ENCODE results near the gene CERS6. TPM values are rescaled to one million over a fixed set of nuclear protein-coding genes. Genes with fewer than 3 reads are reported as not detected.
"Not testable (repeated sequence)": the region's sequence is repeated elsewhere in the genome, so short reads cannot be mapped to it uniquely, and the experiment has no call there.

Gene CERS6
- total RNA-seq, 1 donor from 2014 or later: 30.8 TPM

GRCh38 chr2:168753765-168754329, 297.8 kb downstream of the CERS6 start:
- Histone ChIP-seq H3K9ac (ENCODE audit: low read depth in 1 of 3, low read length in 3 of 3) (no peak overlapping the region), H3K27ac (ENCODE audit: low read depth, low read length) (no peak overlapping the region), H3K9me3 (ENCODE audit: control insufficient read depth in 3 of 3, low read length in 3 of 3) (no peaks in the 10 kb centered on the region), H3K36me3 (ENCODE audit: control insufficient read depth in 3 of 3, insufficient read depth in 3 of 3, low read length in 3 of 3) (no peaks in the 10 kb centered on the region), H3K27me3 (ENCODE audit: control insufficient read depth in 3 of 3, insufficient read depth in 3 of 3, low read length in 3 of 3) (no peaks in the 10 kb centered on the region), H3K4me1 (ENCODE audit: control insufficient read depth in 3 of 3, insufficient read depth in 3 of 3, low read length in 3 of 3) (peaks cover 0 to 19% (median 0%) of the 10 kb centered on the region in 3 donors), H3K4me3 (ENCODE audit: low read length in 3 of 3) (no peak overlapping the region)

- H3K27me3 ChIP-seq (ENCODE audit: control insufficient read depth in 3 of 3, insufficient read depth in 3 of 3, low read length in 3 of 3): no peaks in the 10 kb centered on the region
- H3K36me3 ChIP-seq (ENCODE audit: control insufficient read depth in 3 of 3, insufficient read depth in 3 of 3, low read length in 3 of 3): no peaks in the 10 kb centered on the region
- H3K9ac ChIP-seq (ENCODE audit: low read depth in 1 of 3, low read length in 3 of 3): no peak overlapping the region
- no peak overlapping the region for H3K27ac ChIP-seq (ENCODE audit: low read depth, low read length)
- no peaks in the 10 kb centered on the region for H3K9me3 ChIP-seq (ENCODE audit: control insufficient read depth in 3 of 3, low read length in 3 of 3)
- H3K4me3 ChIP-seq (ENCODE audit: low read length in 3 of 3): no peak overlapping the region
- H3K4me1 ChIP-seq (ENCODE audit: control insufficient read depth in 3 of 3, insufficient read depth in 3 of 3, low read length in 3 of 3): peaks cover 0 to 12% (median 0%) of the 10 kb centered on the region in 3 donors
These were observed 301.2 kb downstream of the CERS6 start for GRCh38 chr2:168757223-168757622.

- H3K27me3 ChIP-seq (ENCODE audit: control insufficient read depth in 3 of 3, insufficient read depth in 3 of 3, low read length in 3 of 3): no peaks in the 10 kb centered on the region
- peaks cover 0 to 12% (median 0%) of the 10 kb centered on the region in 3 donors for H3K4me1 ChIP-seq (ENCODE audit: control insufficient read depth in 3 of 3, insufficient read depth in 3 of 3, low read length in 3 of 3)
- no peak overlapping the region for H3K4me3 ChIP-seq (ENCODE audit: low read length in 3 of 3)
- H3K27ac ChIP-seq (ENCODE audit: low read depth, low read length): no peak overlapping the region
- no peaks in the 10 kb centered on the region for H3K9me3 ChIP-seq (ENCODE audit: control insufficient read depth in 3 of 3, low read length in 3 of 3)
- H3K9ac ChIP-seq (ENCODE audit: low read depth in 1 of 3, low read length in 3 of 3): no peak overlapping the region
- no peaks in the 10 kb centered on the region for H3K36me3 ChIP-seq (ENCODE audit: control insufficient read depth in 3 of 3, insufficient read depth in 3 of 3, low read length in 3 of 3)
These were observed 303.1 kb downstream of the CERS6 start for GRCh38 chr2:168758970-168759820.

GRCh38 chr2:168765401-168765800, 309.3 kb downstream of the CERS6 start:
- Histone ChIP-seq H3K4me1 (ENCODE audit: control insufficient read depth in 3 of 3, insufficient read depth in 3 of 3, low read length in 3 of 3) (no peaks in the 10 kb centered on the region), H3K4me3 (ENCODE audit: low read length in 3 of 3) (no peak overlapping the region), H3K9me3 (ENCODE audit: control insufficient read depth in 3 of 3, low read length in 3 of 3) (no peaks in the 10 kb centered on the region), H3K27ac (ENCODE audit: low read depth, low read length) (no peak overlapping the region), H3K27me3 (ENCODE audit: control insufficient read depth in 3 of 3, insufficient read depth in 3 of 3, low read length in 3 of 3) (no peaks in the 10 kb centered on the region), H3K36me3 (ENCODE audit: control insufficient read depth in 3 of 3, insufficient read depth in 3 of 3, low read length in 3 of 3) (peaks cover 0 to 4% (median 0%) of the 10 kb centered on the region in 3 donors), H3K9ac (ENCODE audit: low read depth in 1 of 3, low read length in 3 of 3) (no peak overlapping the region)

- Histone ChIP-seq H3K4me1 (ENCODE audit: control insufficient read depth in 3 of 3, insufficient read depth in 3 of 3, low read length in 3 of 3) (no peaks in the 10 kb centered on the region), H3K36me3 (ENCODE audit: control insufficient read depth in 3 of 3, insufficient read depth in 3 of 3, low read length in 3 of 3) (peaks cover 0 to 4% (median 0%) of the 10 kb centered on the region in 3 donors), H3K4me3 (ENCODE audit: low read length in 3 of 3) (no peak overlapping the region), H3K9me3 (ENCODE audit: control insufficient read depth in 3 of 3, low read length in 3 of 3) (no peaks in the 10 kb centered on the region), H3K27ac (ENCODE audit: low read depth, low read length) (no peak overlapping the region), H3K9ac (ENCODE audit: low read depth in 1 of 3, low read length in 3 of 3) (no peak overlapping the region), H3K27me3 (ENCODE audit: control insufficient read depth in 3 of 3, insufficient read depth in 3 of 3, low read length in 3 of 3) (no peaks in the 10 kb centered on the region)
These were observed 310.5 kb downstream of the CERS6 start for GRCh38 chr2:168766600-168766999.

- Histone ChIP-seq H3K4me3 (ENCODE audit: low read length in 3 of 3) (no peak overlapping the region), H3K27me3 (ENCODE audit: control insufficient read depth in 3 of 3, insufficient read depth in 3 of 3, low read length in 3 of 3) (no peaks in the 10 kb centered on the region), H3K9ac (ENCODE audit: low read depth in 1 of 3, low read length in 3 of 3) (no peak overlapping the region), H3K36me3 (ENCODE audit: control insufficient read depth in 3 of 3, insufficient read depth in 3 of 3, low read length in 3 of 3) (peaks cover 0 to 4% (median 0%) of the 10 kb centered on the region in 3 donors), H3K9me3 (ENCODE audit: control insufficient read depth in 3 of 3, low read length in 3 of 3) (no peaks in the 10 kb centered on the region), H3K27ac (ENCODE audit: low read depth, low read length) (no peak overlapping the region), H3K4me1 (ENCODE audit: control insufficient read depth in 3 of 3, insufficient read depth in 3 of 3, low read length in 3 of 3) (no peaks in the 10 kb centered on the region)
These were observed 311.2 kb downstream of the CERS6 start for GRCh38 chr2:168767258-168767657.

- not testable (repeated sequence) for H3K4me3 ChIP-seq (ENCODE audit: low read length in 3 of 3); H3K9ac ChIP-seq (ENCODE audit: low read depth in 1 of 3, low read length in 3 of 3); H3K4me1 ChIP-seq (ENCODE audit: control insufficient read depth in 3 of 3, insufficient read depth in 3 of 3, low read length in 3 of 3); H3K36me3 ChIP-seq (ENCODE audit: control insufficient read depth in 3 of 3, insufficient read depth in 3 of 3, low read length in 3 of 3); H3K9me3 ChIP-seq (ENCODE audit: control insufficient read depth in 3 of 3, low read length in 3 of 3); H3K27me3 ChIP-seq (ENCODE audit: control insufficient read depth in 3 of 3, insufficient read depth in 3 of 3, low read length in 3 of 3); H3K27ac ChIP-seq (ENCODE audit: low read depth, low read length)
These were observed 312.3 kb downstream of the CERS6 start for GRCh38 chr2:168768357-168768756.

- Histone ChIP-seq H3K9ac (ENCODE audit: low read depth in 1 of 3, low read length in 3 of 3) (no peak overlapping the region), H3K27ac (ENCODE audit: low read depth, low read length) (no peak overlapping the region), H3K36me3 (ENCODE audit: control insufficient read depth in 3 of 3, insufficient read depth in 3 of 3, low read length in 3 of 3) (peaks cover 0 to 4% (median 0%) of the 10 kb centered on the region in 3 donors), H3K27me3 (ENCODE audit: control insufficient read depth in 3 of 3, insufficient read depth in 3 of 3, low read length in 3 of 3) (no peaks in the 10 kb centered on the region), H3K4me1 (ENCODE audit: control insufficient read depth in 3 of 3, insufficient read depth in 3 of 3, low read length in 3 of 3) (no peaks in the 10 kb centered on the region), H3K9me3 (ENCODE audit: control insufficient read depth in 3 of 3, low read length in 3 of 3) (peaks cover 0 to under 1% (median 0%) of the 10 kb centered on the region in 3 donors), H3K4me3 (ENCODE audit: low read length in 3 of 3) (no peak overlapping the region)
These were observed 314.7 kb downstream of the CERS6 start for GRCh38 chr2:168770796-168771195.

GRCh38 chr2:168772704-168773103, 316.6 kb downstream of the CERS6 start:
- no peaks in the 10 kb centered on the region for H3K36me3 ChIP-seq (ENCODE audit: control insufficient read depth in 3 of 3, insufficient read depth in 3 of 3, low read length in 3 of 3)
- no peak overlapping the region for H3K27ac ChIP-seq (ENCODE audit: low read depth, low read length)
- H3K4me1 ChIP-seq (ENCODE audit: control insufficient read depth in 3 of 3, insufficient read depth in 3 of 3, low read length in 3 of 3): no peaks in the 10 kb centered on the region
- H3K4me3 ChIP-seq (ENCODE audit: low read length in 3 of 3): no peak overlapping the region
- H3K9me3 ChIP-seq (ENCODE audit: control insufficient read depth in 3 of 3, low read length in 3 of 3): peaks cover 0 to 4% (median 0%) of the 10 kb centered on the region in 3 donors
- no peak overlapping the region for H3K9ac ChIP-seq (ENCODE audit: low read depth in 1 of 3, low read length in 3 of 3)
- no peaks in the 10 kb centered on the region for H3K27me3 ChIP-seq (ENCODE audit: control insufficient read depth in 3 of 3, insufficient read depth in 3 of 3, low read length in 3 of 3)

- H3K36me3 ChIP-seq (ENCODE audit: control insufficient read depth in 3 of 3, insufficient read depth in 3 of 3, low read length in 3 of 3): no peaks in the 10 kb centered on the region
- H3K9ac ChIP-seq (ENCODE audit: low read depth in 1 of 3, low read length in 3 of 3): no peak overlapping the region
- H3K4me1 ChIP-seq (ENCODE audit: control insufficient read depth in 3 of 3, insufficient read depth in 3 of 3, low read length in 3 of 3): no peaks in the 10 kb centered on the region
- peaks cover 0 to 4% (median 0%) of the 10 kb centered on the region in 3 donors for H3K9me3 ChIP-seq (ENCODE audit: control insufficient read depth in 3 of 3, low read length in 3 of 3)
- H3K27ac ChIP-seq (ENCODE audit: low read depth, low read length): no peak overlapping the region
- no peak overlapping the region for H3K4me3 ChIP-seq (ENCODE audit: low read length in 3 of 3)
- H3K27me3 ChIP-seq (ENCODE audit: control insufficient read depth in 3 of 3, insufficient read depth in 3 of 3, low read length in 3 of 3): no peaks in the 10 kb centered on the region
These were observed 317.1 kb downstream of the CERS6 start for GRCh38 chr2:168773128-168773527.

All from skeletal muscle tissue (tissue), 4 donors.